Bronchial epithelial cell (primary cell): ENCODE results near the gene DNAJC15. TPM values are rescaled to one million over a fixed set of nuclear protein-coding genes. Genes with fewer than 3 reads are reported as not detected.

Source experiments
- DNase-seq: peaks from one replicate; pipeline ENCODE4 v3.0.0-alpha.2; 2010; ENCODE audit warnings: low read depth
- FAIRE-seq: peaks from 2 replicates; lab custom pipeline; 2011; peaks lifted over from hg19 to GRCh38; lab: Jason Lieb, UNC
- H3K27me3 ChIP-seq: 2 replicates; pipeline ENCODE4 v1.5.1; 2011; ENCODE audit warnings: low read length; ENCODE audit not compliant: control insufficient read depth, insufficient read depth
- H3K36me3 ChIP-seq: 2 replicates; pipeline ENCODE4 v1.5.1; 2011; ENCODE audit warnings: low read length; ENCODE audit not compliant: control insufficient read depth, insufficient read depth
- H3K4me3 ChIP-seq: 2 replicates; pipeline ENCODE4 v1.5.1; 2011; ENCODE audit warnings: mild to moderate bottlenecking, low read depth, low read length, control low read depth
- total RNA-seq: library from RNA; depleted of rRNA; stranded (reverse); fragments of >200 nt; gene quantifications from 2 replicates; pipeline ENCODE4 v1.2.1, GENCODE V29; 2014
- TF ChIP-seq, protein P1 (sequence below): IDR thresholded peaks from 2 replicates; pipeline ENCODE4 v1.5.1; 2011; ENCODE audit warnings: mild to moderate bottlenecking, moderate library complexity, low read length, control low read depth, inconsistent platforms; ENCODE audit not compliant: insufficient read depth, severe bottlenecking

The DNAJC15 gene
- total RNA-seq, 1 donor from 2014 or later = 4.2 TPM

DNA sequence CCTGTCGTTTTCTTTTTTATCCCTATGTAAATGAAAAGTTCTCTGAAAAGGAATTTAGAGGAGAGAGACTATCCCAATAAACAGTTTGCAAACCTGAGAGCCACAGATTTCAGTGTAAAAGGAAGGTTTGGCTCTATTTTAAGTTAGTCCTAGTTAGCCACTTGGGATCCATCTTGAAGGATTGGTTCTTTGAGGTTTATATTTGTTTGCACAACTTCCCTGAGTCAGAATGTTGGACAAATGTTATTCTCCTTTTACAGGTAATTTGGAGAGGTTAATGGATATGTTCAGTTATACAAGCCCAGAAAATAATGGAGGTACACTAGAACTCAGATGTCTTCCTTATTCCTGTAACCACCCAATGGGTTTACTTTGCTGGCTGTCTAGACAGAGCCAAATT lies 2.6 kb upstream of the DNAJC15 start:
- H3K27me3 ChIP-seq = no peaks in the 10 kb centered on the region
- no peak overlapping the region for H3K4me3 ChIP-seq
- DNase-seq = no peak
- FAIRE-seq = no peak
- TF ChIP-seq, protein P1, sequence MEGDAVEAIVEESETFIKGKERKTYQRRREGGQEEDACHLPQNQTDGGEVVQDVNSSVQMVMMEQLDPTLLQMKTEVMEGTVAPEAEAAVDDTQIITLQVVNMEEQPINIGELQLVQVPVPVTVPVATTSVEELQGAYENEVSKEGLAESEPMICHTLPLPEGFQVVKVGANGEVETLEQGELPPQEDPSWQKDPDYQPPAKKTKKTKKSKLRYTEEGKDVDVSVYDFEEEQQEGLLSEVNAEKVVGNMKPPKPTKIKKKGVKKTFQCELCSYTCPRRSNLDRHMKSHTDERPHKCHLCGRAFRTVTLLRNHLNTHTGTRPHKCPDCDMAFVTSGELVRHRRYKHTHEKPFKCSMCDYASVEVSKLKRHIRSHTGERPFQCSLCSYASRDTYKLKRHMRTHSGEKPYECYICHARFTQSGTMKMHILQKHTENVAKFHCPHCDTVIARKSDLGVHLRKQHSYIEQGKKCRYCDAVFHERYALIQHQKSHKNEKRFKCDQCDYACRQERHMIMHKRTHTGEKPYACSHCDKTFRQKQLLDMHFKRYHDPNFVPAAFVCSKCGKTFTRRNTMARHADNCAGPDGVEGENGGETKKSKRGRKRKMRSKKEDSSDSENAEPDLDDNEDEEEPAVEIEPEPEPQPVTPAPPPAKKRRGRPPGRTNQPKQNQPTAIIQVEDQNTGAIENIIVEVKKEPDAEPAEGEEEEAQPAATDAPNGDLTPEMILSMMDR = no peak
- no peaks in the 10 kb centered on the region for H3K36me3 ChIP-seq

DNA sequence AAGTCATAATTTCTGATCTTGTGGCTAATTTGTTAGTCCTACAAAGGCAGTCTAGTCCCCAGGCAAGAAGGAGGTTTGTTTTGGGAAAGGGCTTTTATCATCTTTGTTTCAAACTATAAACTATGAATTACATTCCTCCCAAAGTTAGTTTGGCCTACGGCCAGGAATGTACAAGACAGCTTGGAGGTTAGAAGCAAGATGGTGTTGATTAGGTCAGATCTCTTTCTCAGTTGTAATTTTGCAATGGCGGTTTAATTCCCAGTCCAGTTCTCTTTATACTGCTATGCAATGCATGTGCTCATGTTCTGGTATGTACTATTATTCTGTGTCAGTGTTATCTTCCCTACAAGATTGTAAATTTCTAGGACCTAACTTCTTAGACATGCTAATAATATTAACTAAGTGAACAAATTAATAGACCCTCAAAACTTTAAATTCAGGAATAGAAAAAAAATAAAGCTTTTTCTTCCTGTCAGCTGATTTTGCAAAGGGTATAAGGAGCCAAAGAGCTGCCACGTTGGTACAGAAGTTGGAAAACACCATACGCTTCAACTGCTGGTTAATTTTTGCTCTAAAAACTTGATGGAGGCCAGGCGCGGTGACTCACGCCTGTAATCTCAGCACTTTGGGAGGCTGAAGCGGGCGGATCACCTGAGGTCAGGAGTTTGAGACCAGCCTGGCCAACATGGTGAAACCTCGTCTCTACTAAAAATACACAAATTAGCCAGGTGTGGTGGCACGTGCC lies 1.3 kb upstream of the DNAJC15 start:
- FAIRE-seq = no peak
- no peak overlapping the region for H3K4me3 ChIP-seq
- TF ChIP-seq, protein P1 = no peak
- H3K27me3 ChIP-seq = no peaks in the 10 kb centered on the region
- no peaks in the 10 kb centered on the region for H3K36me3 ChIP-seq
- no peak for DNase-seq

DNA sequence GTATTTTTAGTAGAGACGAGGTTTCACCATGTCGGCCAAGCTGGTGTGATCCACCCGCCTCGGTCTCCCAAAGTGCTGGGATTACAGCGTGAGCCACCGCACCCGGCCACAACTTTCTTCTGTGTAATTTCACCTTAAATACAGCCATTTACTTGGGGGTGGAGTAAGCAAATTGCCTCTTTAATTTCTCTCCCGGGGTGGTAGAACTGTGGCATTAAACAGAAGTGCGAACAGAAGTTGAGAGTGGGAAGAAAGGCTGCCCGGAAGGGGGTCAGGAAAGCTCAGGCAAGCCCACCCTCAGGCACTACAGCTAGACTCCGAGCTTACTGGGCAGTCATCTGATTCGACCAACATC lies 475 bp upstream of the DNAJC15 start:
- FAIRE-seq = no peak
- no peaks in the 10 kb centered on the region for H3K27me3 ChIP-seq
- no peak for DNase-seq
- peak overlapping the region; percentile 53 for H3K4me3 ChIP-seq
- TF ChIP-seq, protein P1 = no peak
- H3K36me3 ChIP-seq = no peaks in the 10 kb centered on the region

DNA sequence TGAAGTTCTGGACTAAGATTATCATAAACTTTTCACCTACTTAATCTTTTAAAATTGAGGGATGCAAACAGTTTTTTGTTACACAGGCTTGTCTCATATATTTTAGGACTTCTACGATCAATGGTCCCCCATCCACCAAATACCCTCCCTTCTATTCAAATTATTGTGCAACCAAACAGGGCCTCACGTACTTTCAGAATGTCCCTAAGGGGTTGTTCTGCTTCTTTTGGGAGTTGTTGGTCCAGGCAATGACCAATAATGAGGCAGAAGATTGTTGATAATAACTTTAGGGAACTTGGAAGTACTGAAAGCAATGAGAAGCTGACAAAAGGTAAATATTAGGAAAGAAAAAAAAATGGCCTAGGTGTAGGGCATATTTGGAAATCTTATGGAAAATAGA lies 2.9 kb downstream of the DNAJC15 start:
- Histone ChIP-seq H3K27me3 (no peaks in the 10 kb centered on the region), H3K4me3 (no peak overlapping the region), H3K36me3 (no peaks in the 10 kb centered on the region)
- TF ChIP-seq, protein P1 = no peak
- FAIRE-seq (no peak), DNase-seq (no peak)

DNA sequence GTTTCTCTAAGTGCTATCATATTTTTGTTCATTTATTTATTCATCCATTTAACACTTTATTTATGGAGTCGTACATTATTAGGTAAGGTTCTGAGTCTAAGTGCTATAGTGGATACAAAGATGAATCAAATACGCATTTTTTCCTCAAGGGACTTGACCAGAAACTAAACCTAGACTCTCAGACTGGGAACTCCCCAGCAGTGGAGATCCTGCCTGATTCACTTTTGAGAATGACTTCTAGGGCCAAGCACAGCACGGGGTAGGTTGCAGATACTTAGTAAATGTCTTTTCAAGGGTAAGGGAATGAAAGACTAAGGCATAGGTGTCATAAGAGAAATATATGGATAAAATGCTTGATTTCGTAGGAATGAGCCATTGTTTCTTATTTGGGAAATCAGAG lies 7.2 kb downstream of the DNAJC15 start:
- TF ChIP-seq, protein P1 = no peak

DNA sequence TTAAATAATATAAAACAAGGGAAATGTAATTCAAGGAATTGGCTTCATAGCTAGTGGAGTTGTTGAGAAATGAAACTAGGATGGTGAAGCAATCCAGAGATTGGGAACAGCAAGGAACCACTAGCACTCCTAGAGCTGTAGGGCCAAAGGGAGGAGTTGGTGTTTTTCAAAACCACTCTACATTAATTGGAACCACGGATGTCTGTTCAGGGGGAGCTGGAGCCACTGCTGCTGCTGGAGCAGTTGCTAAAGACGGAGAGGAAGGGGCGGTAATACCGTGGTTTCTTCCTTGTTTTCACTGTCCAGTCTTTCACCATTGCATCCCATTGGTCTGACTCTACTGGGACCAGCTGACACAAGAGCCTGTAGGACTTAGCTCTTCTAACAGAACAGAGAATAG lies 8.5 kb downstream of the DNAJC15 start:
- Histone ChIP-seq H3K36me3 (no peaks in the 10 kb centered on the region), H3K27me3 (no peaks in the 10 kb centered on the region), H3K4me3 (no peak overlapping the region)
- FAIRE-seq (no peak), DNase-seq (no peak)
- TF ChIP-seq, protein P1 = no peak

More for the DNA sequence above, 7.2 kb downstream of the DNAJC15 start:
- Histone ChIP-seq H3K27me3 (no peaks in the 10 kb centered on the region), H3K4me3 (no peak overlapping the region), H3K36me3 (no peaks in the 10 kb centered on the region)
- FAIRE-seq (no peak), DNase-seq (no peak)
